Stimulated activated CD4-positive, alpha-beta T cell treated with anti-CD3 and anti-CD28 coated beads, Interleukin-4, amount 100 ng/mL, for 48 hours (primary cell): ENCODE data around the gene FAM32A.

Experiments used
- DNase-seq, 2 donors: peaks; one replicate each; pipeline ENCODE4 v3.0.0-alpha.2; 2020; ENCODE audit warnings: low read depth in 2 of 2

Gene FAM32A

GRCh38 chr19:16224293-16225045 is 39.3 kb downstream of the FAM32A start:
- DNase-seq = no peak

DNA sequence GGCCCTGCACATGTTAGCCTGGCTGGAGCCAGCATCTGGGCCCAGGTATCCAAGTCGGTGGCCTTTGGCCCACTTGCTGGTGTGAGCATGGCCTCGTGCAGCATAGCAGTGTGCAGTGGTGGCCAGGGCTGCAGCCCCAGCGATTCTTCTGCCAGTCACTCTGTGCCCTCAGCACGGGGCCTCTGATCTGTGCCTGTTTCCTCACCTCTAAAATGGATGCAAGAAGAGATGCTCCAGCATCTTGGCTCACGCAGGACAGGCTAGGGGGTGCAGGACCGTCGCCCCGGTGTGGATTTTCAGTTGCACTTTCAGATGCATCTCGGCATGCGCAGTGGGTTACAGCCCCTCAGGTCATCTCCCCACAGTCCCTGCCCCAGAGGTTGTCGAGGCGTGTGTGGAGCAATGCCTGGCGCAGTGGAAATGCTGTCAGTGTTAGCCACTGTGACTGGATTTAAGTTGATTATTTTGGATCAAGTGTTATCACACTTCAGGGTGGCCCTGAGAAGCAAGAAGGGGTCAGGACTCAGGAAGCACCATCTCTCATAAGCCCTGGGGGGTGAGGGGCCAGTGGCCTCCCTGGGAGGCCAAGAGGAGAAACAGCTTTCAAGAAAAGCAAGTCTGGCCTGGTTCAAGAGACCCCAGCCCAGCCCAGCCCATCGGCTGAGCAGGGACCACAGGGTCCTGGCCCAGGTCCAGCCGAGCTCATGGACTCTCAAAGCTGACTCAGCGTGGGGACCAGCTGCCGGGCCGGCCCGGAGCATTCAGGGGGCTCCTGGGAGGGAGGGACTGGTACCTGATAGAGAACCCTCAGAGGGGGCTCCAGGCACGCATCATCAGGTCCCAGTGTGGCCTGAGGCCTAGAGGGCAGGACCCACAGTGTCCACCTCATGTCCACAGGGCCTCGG is 40.3 kb downstream of the FAM32A start:
- DNase-seq = no peak

- no peak for DNase-seq
Measured at GRCh38 chr19:16226184-16226591, 41.0 kb downstream of the FAM32A start.

GRCh38 chr19:16226878-16227836 is 41.9 kb downstream of the FAM32A start:
- no peak for DNase-seq

DNA sequence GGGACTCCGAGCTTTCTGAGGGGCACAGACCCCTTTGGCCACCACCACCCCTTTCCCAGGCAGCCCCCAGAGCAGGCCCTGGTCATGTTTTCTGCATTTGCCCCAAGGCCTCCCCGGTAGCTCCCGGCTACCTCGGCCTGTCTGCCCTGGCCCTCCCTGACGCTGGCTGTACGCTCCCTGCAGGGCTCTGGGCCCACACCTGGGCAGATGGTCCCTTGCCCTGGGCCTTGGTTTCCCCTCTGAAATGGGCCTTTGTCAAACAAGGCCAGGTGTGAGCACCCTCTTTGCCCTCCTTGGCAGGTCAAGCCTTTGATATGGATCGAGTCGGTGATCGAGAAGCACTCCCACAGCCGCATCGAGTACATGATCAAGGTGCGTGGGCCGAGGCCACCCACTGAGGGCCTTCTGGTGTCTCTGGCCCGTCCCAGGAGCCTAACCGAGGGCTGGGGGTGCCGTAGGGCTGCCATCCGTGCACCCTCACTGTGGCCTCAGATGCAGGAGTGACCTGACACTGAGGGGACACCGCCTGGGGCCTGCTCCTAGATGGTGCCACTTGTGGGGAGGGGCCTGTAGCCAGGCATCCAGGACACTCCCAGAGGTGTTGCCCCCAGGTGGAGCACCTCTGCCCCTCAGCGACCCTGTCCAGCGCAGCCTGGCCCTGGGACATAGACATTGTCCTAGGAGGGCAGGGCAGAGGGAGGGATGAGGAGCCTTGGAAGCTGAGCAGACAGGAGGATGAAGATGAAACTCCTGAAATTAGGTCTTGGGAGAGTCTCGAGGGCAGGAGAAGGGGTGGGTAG is 42.8 kb downstream of the FAM32A start:
- DNase-seq = no peak

DNA sequence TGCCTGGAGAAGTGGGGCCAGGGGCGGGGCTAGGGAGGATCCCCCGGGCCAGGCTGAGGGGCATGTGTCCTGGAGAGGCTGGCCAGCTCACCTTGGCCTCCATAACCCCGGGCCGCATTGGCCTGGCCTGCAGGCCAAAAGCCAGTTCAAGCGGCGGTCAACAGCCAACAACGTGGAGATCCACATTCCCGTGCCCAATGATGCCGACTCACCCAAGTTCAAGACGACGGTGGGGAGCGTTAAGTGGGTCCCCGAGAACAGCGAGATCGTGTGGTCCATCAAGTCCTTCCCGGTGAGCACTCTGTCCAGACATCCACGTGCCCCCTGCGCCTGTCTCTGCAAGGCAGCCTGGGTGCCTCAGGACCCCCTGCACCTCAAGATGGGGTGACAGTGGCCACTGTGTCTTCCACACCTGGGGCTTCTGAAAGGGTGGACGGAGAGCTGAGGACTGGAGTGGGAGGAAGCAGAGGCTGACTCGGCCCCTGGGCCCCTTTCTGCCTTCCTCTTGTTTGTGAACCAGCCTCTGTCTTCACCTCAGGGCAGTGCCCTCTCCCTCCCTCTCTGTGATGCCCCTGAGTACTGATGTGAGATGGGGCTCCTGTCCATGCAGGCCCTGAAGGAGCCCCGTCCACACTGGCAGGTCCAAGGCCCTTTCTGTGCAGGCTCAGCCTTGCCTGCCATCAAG is 43.6 kb downstream of the FAM32A start:
- DNase-seq = no peak

DNA sequence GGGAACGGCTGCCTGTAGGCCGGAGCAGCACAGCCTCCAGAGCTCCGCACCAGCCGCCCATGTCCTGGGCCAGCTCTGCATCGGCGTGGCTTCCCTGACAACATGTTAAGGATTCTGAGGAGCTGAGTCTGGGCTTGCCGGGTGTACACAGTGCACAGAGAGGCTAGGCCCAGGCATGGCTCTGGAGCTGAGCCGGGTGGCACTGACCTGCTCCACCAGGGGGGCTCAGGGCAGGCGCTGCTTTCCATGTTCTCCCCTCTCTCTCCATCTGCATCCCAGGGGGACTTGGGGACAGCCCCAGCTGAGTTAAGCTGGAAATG is 44.1 kb downstream of the FAM32A start:
- no peak for DNase-seq

- no peak for DNase-seq
Measured at GRCh38 chr19:16232127-16232526, 46.9 kb downstream of the FAM32A start.

GRCh38 chr19:16232568-16232967 is 47.4 kb downstream of the FAM32A start:
- no peak for DNase-seq

DNA sequence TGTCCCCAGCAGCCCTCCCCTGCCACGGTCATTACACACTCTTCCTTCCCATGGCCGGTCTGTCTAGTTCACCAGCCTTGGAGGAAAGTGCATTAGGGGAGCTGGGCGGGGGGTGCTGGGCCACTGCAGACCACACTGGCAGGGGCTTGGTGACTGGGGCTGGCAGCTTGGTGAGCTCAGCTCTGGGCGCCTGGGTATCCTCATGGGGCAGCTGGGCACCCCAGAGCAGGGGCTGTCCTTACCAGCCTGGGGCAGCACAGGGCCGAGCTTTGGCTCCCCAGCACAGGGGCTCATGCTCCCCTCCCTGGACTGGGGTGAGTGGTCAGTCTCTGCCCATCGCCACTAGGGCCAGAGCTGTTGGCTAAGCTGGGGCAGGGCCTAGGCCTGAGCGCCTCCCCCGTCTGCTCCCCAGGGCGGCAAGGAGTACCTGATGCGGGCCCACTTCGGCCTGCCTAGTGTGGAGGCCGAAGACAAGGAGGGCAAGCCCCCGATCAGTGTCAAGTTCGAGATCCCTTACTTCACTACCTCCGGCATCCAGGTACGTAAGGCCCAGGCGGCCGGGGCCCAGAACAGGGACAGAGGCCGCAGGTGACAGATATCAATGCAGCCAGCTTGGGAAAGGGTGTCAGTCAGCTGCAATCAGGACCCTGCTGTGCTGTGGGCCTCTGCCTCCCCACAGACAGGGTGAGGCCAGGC is 48.0 kb downstream of the FAM32A start:
- DNase-seq = no peak

- no peak for DNase-seq
Measured at GRCh38 chr19:16233836-16234551, 48.8 kb downstream of the FAM32A start.

- no peak for DNase-seq
Measured at GRCh38 chr19:16234552-16235445, 49.6 kb downstream of the FAM32A start.

DNA sequence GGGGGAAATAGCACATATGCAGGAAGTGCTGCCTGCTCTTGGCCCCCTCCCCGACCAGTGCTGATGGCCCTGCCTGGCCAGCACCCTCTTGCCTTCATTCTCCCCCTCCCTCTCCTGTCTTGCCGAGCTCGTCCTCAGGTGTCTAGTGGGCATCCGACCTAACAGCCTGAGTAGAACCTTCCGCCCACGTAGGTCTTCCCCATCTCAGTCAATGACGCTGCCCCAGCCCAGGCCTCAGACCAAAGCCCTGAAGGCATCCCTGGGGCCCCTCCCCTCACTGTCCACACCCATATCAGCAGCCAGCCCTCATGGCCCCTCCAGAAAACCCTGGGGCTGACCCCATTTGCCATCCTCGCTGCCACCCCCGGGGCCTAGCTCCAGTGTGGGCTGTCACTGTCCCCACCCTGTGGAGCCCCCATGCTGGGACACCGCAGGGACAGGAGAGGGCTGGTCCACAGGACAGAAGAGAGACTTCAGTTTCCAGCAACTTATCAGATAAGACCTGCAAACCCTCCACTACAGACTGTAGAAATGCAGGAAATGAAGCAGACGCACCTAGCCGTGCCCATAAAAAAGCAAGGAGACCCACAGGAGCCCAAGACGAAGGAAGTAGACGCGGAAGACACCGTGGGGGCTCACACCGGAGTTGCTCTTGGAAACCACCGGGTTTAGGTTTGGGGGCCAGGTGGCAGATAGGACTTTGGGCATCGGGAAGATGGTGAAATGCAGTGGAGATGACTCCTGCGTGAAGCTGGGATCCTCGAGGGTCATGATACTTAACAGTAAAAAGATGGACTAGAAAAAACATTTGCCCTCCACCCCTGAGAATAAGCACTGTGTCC is 50.8 kb downstream of the FAM32A start:
- no peak for DNase-seq
